Measurements from ENCODE around the gene DPP10.

DPP10 gene

GRCh38 chr2:114933671-114934241, 491.3 kb downstream of the DPP10 start:
- Histone ChIP-seq H3K4me1 (ENCODE audit: control insufficient read depth, insufficient read depth, low read length) (no peaks in the 10 kb centered on the region), H3K27ac (ENCODE audit: extremely low read depth, low read depth, low read length) (no peak overlapping the region), H3K9me3 (ENCODE audit: control insufficient read depth, insufficient read depth, low read depth, low read length) (no peaks in the 10 kb centered on the region), H3K36me3 (ENCODE audit: control insufficient read depth in 2 of 2, insufficient read depth in 1 of 2, low read length in 2 of 2) (no peaks in the 10 kb centered on the region), H3K4me3 (ENCODE audit: low read depth, low read length) (no peak overlapping the region)
- TF ChIP-seq ZNF768 (tag by site-specific recombination; IDR thresholded peaks at IDR 0.05) (no peak), ZNF626 (tag by site-specific recombination; IDR thresholded peaks at IDR 0.05) (no peak), ZBTB1 (tag by site-specific recombination; IDR thresholded peaks at IDR 0.05) (no peak), ZNF433 (tag by site-specific recombination; IDR thresholded peaks at IDR 0.05; ENCODE audit: low read depth) (no peak), GLI2 (tag by site-specific recombination; IDR thresholded peaks at IDR 0.05; ENCODE audit: borderline replicate concordance, low read depth) (no peak), ZNF654 (tag by site-specific recombination; IDR thresholded peaks at IDR 0.05; ENCODE audit: low read depth) (no peak), ZFP69B (tag by site-specific recombination; IDR thresholded peaks at IDR 0.05) (no peak), ZNF202 (tag by site-specific recombination; IDR thresholded peaks at IDR 0.05; ENCODE audit: borderline replicate concordance) (no peak), SP7 (tag by site-specific recombination; IDR thresholded peaks at IDR 0.05) (no peak), ZNF449 (tag by site-specific recombination; IDR thresholded peaks at IDR 0.05) (no peak), HOXA7 (CRISPR knock-in tag; IDR thresholded peaks at IDR 0.05; ENCODE audit: borderline replicate concordance) (no peak), ZNF211 (tag by site-specific recombination; IDR thresholded peaks at IDR 0.05; ENCODE audit: low read depth) (no peak), ELK4 (IDR thresholded peaks at IDR 0.05; ENCODE audit: borderline replicate concordance, low read depth, low read length) (no peak), ZNF561 (tag by site-specific recombination; IDR thresholded peaks at IDR 0.05; ENCODE audit: borderline replicate concordance) (no peak), ZNF280D (tag by site-specific recombination; IDR thresholded peaks at IDR 0.05) (no peak), ZNF48 (tag by site-specific recombination; IDR thresholded peaks at IDR 0.05) (no peak), ZIC2 (tag by site-specific recombination; IDR thresholded peaks at IDR 0.05) (no peak)
- POLR2A ChIA-PET = no interaction called here
- CTCF ChIA-PET = no interaction called here

GRCh38 chr2:114935031-114935430, 492.6 kb downstream of the DPP10 start:
- ChIA-PET POLR2A (no interaction called here), CTCF (no interaction called here)
- no peaks in the 10 kb centered on the region for H3K9me3 ChIP-seq (ENCODE audit: control insufficient read depth, insufficient read depth, low read depth, low read length)
- no peak overlapping the region for H3K27ac ChIP-seq (ENCODE audit: extremely low read depth, low read depth, low read length)
- no peak overlapping the region for H3K4me3 ChIP-seq (ENCODE audit: low read depth, low read length)
- no peaks in the 10 kb centered on the region for H3K36me3 ChIP-seq (ENCODE audit: control insufficient read depth in 2 of 2, insufficient read depth in 1 of 2, low read length in 2 of 2)
- no peaks in the 10 kb centered on the region for H3K4me1 ChIP-seq (ENCODE audit: control insufficient read depth, insufficient read depth, low read length)
- TF ChIP-seq ZNF121 (tag by site-specific recombination; IDR thresholded peaks at IDR 0.05) (no peak), HOXD13 (CRISPR knock-in tag; IDR thresholded peaks at IDR 0.05; ENCODE audit: borderline replicate concordance) (no peak), HOXC10 (CRISPR knock-in tag; IDR thresholded peaks at IDR 0.05) (no peak), ZNF513 (tag by site-specific recombination; IDR thresholded peaks at IDR 0.05) (no peak), GLI4 (tag by site-specific recombination; IDR thresholded peaks at IDR 0.05) (no peak), ZNF692 (tag by site-specific recombination; IDR thresholded peaks at IDR 0.05) (no peak), ZNF10 (tag by site-specific recombination; IDR thresholded peaks at IDR 0.05) (no peak), ZNF514 (tag by site-specific recombination; IDR thresholded peaks at IDR 0.05) (no peak), IKZF3 (tag by site-specific recombination; IDR thresholded peaks at IDR 0.05) (no peak), ZNF629 (tag by site-specific recombination; IDR thresholded peaks at IDR 0.05) (no peak), ZNF449 (tag by site-specific recombination; IDR thresholded peaks at IDR 0.05) (no peak)
